RPMI7951 (cell line): ENCODE data around the gene EHHADH. TPM values are rescaled to one million over a fixed set of nuclear protein-coding genes. Genes with fewer than 3 reads are reported as not detected.
A peak's percentile ranks its signal among the peaks of the same experiment; 100 is the strongest.

Experiments
- DNase-seq: peaks from one replicate; pipeline ENCODE4 v3.0.0-alpha.2; 2012; ENCODE audit warnings: low read depth
- total RNA-seq: library from RNA; depleted of rRNA; stranded (reverse); fragments of >200 nt; shearing (Covaris generic); gene quantifications from 2 replicates; pipeline ENCODE4 v1.2.3, GENCODE V29; 2014

Gene EHHADH
- total RNA-seq, 1 experiment from 2014 or later, result 14.8 TPM

- DNase-seq, result no peak
Observed at GRCh38 chr3:185197068-185197467, 56.8 kb downstream of the EHHADH start.

GRCh38 chr3:185195652-185196051 is 58.2 kb downstream of the EHHADH start:
- DNase-seq, result no peak

GRCh38 chr3:185188816-185189215 is 65.0 kb downstream of the EHHADH start:
- DNase-seq, result no peak

- DNase-seq, result no peak
Observed at GRCh38 chr3:185187391-185187790, 66.5 kb downstream of the EHHADH start.

GRCh38 chr3:185176750-185177359 is 77.0 kb downstream of the EHHADH start:
- DNase-seq, result peak; percentile 44

GRCh38 chr3:185175370-185175987 is 78.4 kb downstream of the EHHADH start:
- peak; percentile 82 for DNase-seq

GRCh38 chr3:185172086-185173049 is 81.5 kb downstream of the EHHADH start:
- DNase-seq, result no peak

GRCh38 chr3:185164428-185165217 is 89.2 kb downstream of the EHHADH start:
- no peak for DNase-seq

GRCh38 chr3:185162634-185163033 is 91.2 kb downstream of the EHHADH start:
- DNase-seq, result no peak

- no peak for DNase-seq
Observed at GRCh38 chr3:185161761-185162160, 92.1 kb downstream of the EHHADH start.

GRCh38 chr3:185157347-185157746 is 96.5 kb downstream of the EHHADH start:
- DNase-seq, result no peak

GRCh38 chr3:185155678-185156077 is 98.2 kb downstream of the EHHADH start:
- DNase-seq, result no peak

- DNase-seq, result no peak
Observed at GRCh38 chr3:185153861-185154629, 99.8 kb downstream of the EHHADH start.

- no peak for DNase-seq
Observed at GRCh38 chr3:185153171-185153771, 100.6 kb downstream of the EHHADH start.

- peak; percentile 77 for DNase-seq
Observed at GRCh38 chr3:185152410-185153170, 101.3 kb downstream of the EHHADH start, which contains the start of gene C3orf70. C3orf70 (minus strand) TSS chr3:185153060; CDS start chr3:185152823, 237 bp downstream.

- DNase-seq, result no peak
Observed at GRCh38 chr3:185151964-185152409, 101.9 kb downstream of the EHHADH start.

GRCh38 chr3:185151101-185151963 is 102.5 kb downstream of the EHHADH start:
- DNase-seq, result no peak

GRCh38 chr3:185150561-185150960 is 103.3 kb downstream of the EHHADH start:
- DNase-seq, result no peak

- DNase-seq, result no peak
Observed at GRCh38 chr3:185149591-185149990, 104.3 kb downstream of the EHHADH start.
